ENCODE results near the gene FOXB2.

FOXB2 gene

DNA sequence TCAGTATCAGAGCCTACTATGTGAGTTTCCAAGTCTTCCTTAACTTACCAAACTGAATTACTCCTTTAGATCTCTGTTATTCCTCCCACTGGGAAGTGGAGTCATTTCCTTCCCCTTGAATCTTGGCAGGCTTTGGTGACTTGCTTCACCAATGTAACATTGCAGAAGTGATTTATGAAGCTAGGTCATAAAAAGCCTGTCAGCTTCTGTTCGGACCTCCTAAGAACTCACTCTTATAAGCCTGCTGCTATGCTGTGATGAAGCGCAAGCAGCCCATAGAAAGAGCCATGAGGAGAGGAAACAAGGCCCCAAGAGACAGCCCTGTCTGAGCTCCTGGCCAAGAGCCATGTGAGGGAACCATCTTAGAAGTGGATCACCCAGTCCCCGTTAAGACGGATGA lies 14.2 kb upstream of the FOXB2 start:
- no peak overlapping the region for H3K4me3 ChIP-seq (ENCODE audit: low read length)
- H3K27me3 ChIP-seq (ENCODE audit: insufficient read depth, low read length), result peaks cover 5% of the 10 kb centered on the region
- no peaks in the 10 kb centered on the region for H3K36me3 ChIP-seq (ENCODE audit: insufficient read depth, low read length)
- H3K9me3 ChIP-seq (ENCODE audit: low read length), result no peaks in the 10 kb centered on the region
- H2AFZ ChIP-seq (ENCODE audit: low read depth, low read length), result no peak overlapping the region
- H3K4me1 ChIP-seq (ENCODE audit: insufficient read depth, low read length), result no peaks in the 10 kb centered on the region

GRCh38 chr9:77010527-77010926 lies 8.9 kb upstream of the FOXB2 start:
- Histone ChIP-seq H3K27me3 (ENCODE audit: insufficient read depth, low read length) (peaks cover 54% of the 10 kb centered on the region), H2AFZ (ENCODE audit: low read depth, low read length) (no peak overlapping the region), H3K9me3 (ENCODE audit: low read length) (no peaks in the 10 kb centered on the region), H3K36me3 (ENCODE audit: insufficient read depth, low read length) (no peaks in the 10 kb centered on the region), H3K4me3 (ENCODE audit: low read length) (no peak overlapping the region), H3K4me1 (ENCODE audit: insufficient read depth, low read length) (peaks cover 7% of the 10 kb centered on the region)

DNA sequence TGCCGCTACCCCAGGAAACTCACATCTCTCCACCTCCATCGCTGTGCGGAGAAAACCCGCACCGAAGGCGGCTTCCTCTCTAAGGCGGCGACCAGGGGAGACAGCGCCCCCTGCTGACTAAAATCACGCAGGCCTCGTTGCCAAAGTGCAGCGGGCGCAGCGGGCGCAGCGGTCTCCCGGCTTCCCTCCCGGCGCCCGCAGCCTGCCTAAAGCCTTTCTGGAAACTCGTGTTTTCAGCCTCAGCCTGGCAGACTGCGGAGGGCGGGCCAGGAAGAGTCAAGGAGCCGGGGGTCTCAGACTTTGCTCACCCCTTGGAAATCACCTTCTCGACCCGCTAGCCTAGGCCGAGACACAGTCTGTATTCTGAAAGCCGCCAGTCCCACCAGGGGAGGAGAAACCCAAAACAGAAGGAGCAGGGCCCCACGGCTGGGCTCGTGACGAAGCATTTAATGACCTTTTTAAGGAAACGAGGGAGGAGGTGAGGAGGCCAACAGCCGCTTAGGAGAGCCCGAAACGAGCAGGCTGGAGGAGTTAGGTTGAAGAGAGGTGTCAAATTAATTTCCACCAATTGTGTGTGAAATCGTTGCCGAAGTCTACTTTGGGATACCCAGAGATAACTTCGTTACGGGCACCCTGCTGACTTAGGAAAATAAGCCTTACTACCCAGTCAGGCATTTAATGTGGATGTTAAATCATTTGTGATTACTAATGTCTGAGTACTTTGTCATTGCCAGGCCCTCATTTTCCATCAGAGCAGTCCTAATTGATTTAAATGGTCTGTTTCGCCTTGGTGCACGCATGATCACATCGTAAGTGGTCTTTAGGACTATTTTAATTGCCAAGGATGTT lies 7.3 kb upstream of the FOXB2 start:
- H3K4me3 ChIP-seq (ENCODE audit: low read length), result peak overlapping the region; percentile 22
- H3K9me3 ChIP-seq (ENCODE audit: low read length), result no peaks in the 10 kb centered on the region
- H3K4me1 ChIP-seq (ENCODE audit: insufficient read depth, low read length), result peaks cover 14% of the 10 kb centered on the region
- H2AFZ ChIP-seq (ENCODE audit: low read depth, low read length), result no peak overlapping the region
- H3K27me3 ChIP-seq (ENCODE audit: insufficient read depth, low read length), result peaks cover 69% of the 10 kb centered on the region
- no peaks in the 10 kb centered on the region for H3K36me3 ChIP-seq (ENCODE audit: insufficient read depth, low read length)

DNA sequence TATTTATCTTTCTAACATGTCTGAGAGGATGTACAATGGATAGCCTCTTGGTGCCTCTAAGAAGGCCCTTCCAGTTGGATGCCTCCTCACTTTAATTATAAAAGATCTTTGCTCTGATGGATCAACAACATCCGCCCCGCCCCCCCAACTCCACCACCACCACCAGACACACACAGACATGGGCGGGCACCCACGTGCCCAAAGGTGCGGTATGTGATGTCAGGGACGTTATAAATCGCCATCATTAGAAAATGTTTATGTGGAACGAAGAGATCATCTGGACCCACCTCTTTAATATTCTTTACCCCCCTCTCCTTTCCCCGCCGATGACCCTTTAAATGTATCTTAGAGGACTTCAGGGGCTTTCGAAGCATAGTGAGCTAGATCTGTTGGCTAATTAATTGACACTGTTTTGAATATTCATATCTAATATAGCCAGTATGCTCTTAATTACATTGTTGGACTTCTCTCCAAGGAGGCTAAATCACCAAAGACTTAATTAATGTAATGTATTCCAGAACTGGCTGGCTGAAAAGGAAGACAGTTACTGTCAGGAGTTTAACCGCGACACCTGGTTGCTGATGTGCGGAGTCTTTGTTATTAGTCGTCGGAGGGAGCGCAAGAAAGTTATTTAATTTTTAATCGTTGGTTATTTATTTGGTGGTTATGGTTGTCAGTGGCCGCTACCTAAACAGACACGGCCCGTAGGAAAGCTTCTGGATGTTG lies 6.1 kb upstream of the FOXB2 start:
- H3K9me3 ChIP-seq (ENCODE audit: low read length), result no peaks in the 10 kb centered on the region
- H3K27me3 ChIP-seq (ENCODE audit: insufficient read depth, low read length), result peaks cover 76% of the 10 kb centered on the region
- no peak overlapping the region for H3K4me3 ChIP-seq (ENCODE audit: low read length)

DNA sequence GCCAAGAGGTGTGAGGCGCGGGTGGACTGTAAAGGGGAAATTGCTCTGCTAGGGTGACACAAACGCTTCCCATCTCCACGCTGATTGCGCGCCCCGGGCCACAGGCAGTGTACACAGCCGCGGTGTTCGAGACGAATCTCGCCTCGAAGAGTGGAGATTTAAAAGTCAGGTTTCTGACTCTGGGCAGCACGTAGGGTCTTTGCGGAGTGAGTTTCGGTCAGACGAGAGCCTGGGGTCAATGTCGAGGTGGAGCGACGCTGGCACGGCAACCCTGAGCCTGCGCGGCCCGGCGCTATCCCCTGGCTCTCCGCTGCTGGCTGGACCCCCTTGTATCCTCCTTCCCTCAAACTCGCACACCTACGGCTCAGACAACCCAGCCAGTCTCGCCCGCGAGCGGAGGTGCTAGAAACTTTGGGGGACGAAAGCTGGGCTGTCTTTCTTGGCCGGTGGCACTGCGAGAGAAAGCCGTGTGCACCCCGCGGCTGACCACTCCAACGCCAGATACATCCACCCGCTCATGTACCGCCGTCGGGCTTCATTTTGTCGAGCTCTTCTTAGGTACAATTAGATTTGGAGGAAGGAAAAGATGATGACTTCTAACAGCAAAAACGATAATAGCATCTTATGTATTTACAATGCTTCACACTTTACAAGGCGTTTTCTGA lies 5.4 kb upstream of the FOXB2 start:
- no peak overlapping the region for H2AFZ ChIP-seq (ENCODE audit: low read depth, low read length)
- peaks cover 17% of the 10 kb centered on the region for H3K4me1 ChIP-seq (ENCODE audit: insufficient read depth, low read length)
- H3K36me3 ChIP-seq (ENCODE audit: insufficient read depth, low read length), result no peaks in the 10 kb centered on the region
- H3K9me3 ChIP-seq (ENCODE audit: low read length), result no peaks in the 10 kb centered on the region
- peaks cover 83% of the 10 kb centered on the region for H3K27me3 ChIP-seq (ENCODE audit: insufficient read depth, low read length)
- H3K4me3 ChIP-seq (ENCODE audit: low read length), result no peak overlapping the region

More for the DNA sequence above, 6.1 kb upstream of the FOXB2 start:
- Histone ChIP-seq H3K4me1 (ENCODE audit: insufficient read depth, low read length) (peaks cover 17% of the 10 kb centered on the region), H2AFZ (ENCODE audit: low read depth, low read length) (no peak overlapping the region), H3K36me3 (ENCODE audit: insufficient read depth, low read length) (no peaks in the 10 kb centered on the region)

DNA sequence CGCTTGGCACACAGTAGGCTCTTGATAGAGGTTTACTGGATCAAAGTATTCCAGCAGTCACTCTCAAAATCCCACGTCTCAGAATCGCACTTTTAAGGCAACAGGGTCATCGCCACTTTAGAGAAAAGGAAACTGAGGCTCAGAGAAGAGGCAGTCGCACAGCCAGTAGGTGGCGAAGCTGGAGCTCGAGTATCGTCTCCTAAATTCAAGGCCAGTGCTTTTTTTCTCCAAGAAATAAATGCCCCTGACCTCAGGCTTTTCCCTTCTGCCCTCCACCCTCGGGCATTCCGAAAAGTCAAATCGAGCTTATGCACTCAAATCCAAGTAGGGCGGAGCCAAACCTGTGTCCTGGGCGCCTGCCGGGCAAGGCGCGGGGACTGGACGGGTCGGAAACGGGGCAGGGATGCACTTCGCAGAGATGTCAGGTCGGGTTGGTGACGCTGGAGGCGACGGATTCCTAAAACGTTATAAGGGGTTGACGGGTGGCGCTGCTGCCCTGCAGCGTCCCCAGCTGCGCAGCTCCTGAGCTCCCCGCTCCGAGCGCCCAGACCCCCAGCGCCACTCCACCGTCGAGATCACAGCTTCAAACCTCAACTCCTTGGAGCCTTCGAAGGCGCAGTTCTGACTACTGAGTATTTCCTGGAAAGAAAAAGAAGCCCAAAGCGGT lies 4.7 kb upstream of the FOXB2 start:
- H2AFZ ChIP-seq (ENCODE audit: low read depth, low read length), result no peak overlapping the region
- H3K9me3 ChIP-seq (ENCODE audit: low read length), result no peaks in the 10 kb centered on the region
- no peaks in the 10 kb centered on the region for H3K36me3 ChIP-seq (ENCODE audit: insufficient read depth, low read length)
- peaks cover 17% of the 10 kb centered on the region for H3K4me1 ChIP-seq (ENCODE audit: insufficient read depth, low read length)
- H3K27me3 ChIP-seq (ENCODE audit: insufficient read depth, low read length), result peaks cover 89% of the 10 kb centered on the region
- H3K4me3 ChIP-seq (ENCODE audit: low read length), result no peak overlapping the region

- Histone ChIP-seq H3K9me3 (ENCODE audit: low read length) (no peaks in the 10 kb centered on the region), H2AFZ (ENCODE audit: low read depth, low read length) (peak overlapping the region; percentile 31), H3K36me3 (ENCODE audit: insufficient read depth, low read length) (no peaks in the 10 kb centered on the region), H3K27me3 (ENCODE audit: insufficient read depth, low read length) (peaks cover 92% of the 10 kb centered on the region), H3K4me1 (ENCODE audit: insufficient read depth, low read length) (peaks cover 17% of the 10 kb centered on the region), H3K4me3 (ENCODE audit: low read length) (peak overlapping the region; percentile 31)
These were observed 4.0 kb upstream of the FOXB2 start for GRCh38 chr9:77015327-77016048.

- H3K4me3 ChIP-seq (ENCODE audit: low read length), result peak overlapping the region; percentile 31
- peaks cover 94% of the 10 kb centered on the region for H3K27me3 ChIP-seq (ENCODE audit: insufficient read depth, low read length)
- peaks cover 17% of the 10 kb centered on the region for H3K4me1 ChIP-seq (ENCODE audit: insufficient read depth, low read length)
- H3K9me3 ChIP-seq (ENCODE audit: low read length), result no peaks in the 10 kb centered on the region
- H2AFZ ChIP-seq (ENCODE audit: low read depth, low read length), result peak overlapping the region; percentile 31
- H3K36me3 ChIP-seq (ENCODE audit: insufficient read depth, low read length), result no peaks in the 10 kb centered on the region
These were observed 3.3 kb upstream of the FOXB2 start for GRCh38 chr9:77016121-77016525.

DNA sequence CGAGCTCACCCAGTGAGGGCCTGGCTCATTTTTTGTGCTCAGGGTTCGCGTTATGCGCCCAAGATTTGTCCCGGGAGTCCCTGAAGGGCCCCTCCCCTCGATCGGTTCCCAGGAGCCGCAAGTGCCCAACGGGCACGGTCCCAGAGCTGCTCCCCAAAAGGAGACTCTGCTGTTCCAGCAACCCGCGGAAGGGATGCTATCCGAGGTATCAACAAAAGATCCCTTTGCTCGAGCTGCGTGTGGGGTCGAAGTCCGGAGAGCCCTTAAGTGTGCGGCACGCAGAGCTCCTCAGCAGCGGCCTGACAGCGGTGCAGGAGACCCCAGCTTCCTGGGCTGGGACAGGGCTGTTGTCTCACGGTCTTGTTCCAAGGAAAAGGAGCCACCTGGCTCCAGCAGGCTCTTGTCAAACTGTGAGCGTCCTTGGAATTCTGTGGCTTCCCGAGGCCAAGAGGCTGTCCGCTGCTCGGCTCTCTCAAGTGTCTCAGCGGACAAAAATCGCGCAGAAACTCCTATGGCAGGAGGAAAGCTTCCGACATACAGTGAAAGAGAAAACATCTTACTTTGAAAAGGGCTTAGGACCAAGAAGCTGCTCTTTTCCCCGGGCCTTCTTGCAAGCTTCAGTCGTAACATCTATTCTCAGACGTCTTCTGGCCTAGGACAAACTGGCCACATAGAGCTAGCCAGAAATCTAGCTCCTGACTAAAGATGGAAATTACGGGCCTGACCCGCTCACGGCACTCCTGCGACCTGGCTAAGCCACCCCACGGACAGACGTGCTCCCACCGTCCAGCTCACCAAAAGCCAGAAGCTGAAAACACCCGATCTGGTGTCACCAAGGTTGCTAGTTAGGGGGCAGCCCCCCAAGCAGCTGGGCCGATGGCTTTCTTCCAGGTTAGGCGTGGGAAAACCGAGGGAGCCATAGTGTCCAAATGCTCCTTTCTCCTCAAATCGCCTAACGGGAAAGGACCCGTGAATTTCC lies 2.6 kb upstream of the FOXB2 start:
- no peaks in the 10 kb centered on the region for H3K9me3 ChIP-seq (ENCODE audit: low read length)
- no peaks in the 10 kb centered on the region for H3K36me3 ChIP-seq (ENCODE audit: insufficient read depth, low read length)
- peaks cover 95% of the 10 kb centered on the region for H3K27me3 ChIP-seq (ENCODE audit: insufficient read depth, low read length)
- H2AFZ ChIP-seq (ENCODE audit: low read depth, low read length), result peak overlapping the region; percentile 31
- peak overlapping the region; percentile 31 for H3K4me3 ChIP-seq (ENCODE audit: low read length)
- peaks cover 17% of the 10 kb centered on the region for H3K4me1 ChIP-seq (ENCODE audit: insufficient read depth, low read length)

GRCh38 chr9:77017505-77017894 lies 2.0 kb upstream of the FOXB2 start:
- Histone ChIP-seq H3K4me3 (ENCODE audit: low read length) (no peak overlapping the region), H3K36me3 (ENCODE audit: insufficient read depth, low read length) (no peaks in the 10 kb centered on the region), H3K27me3 (ENCODE audit: insufficient read depth, low read length) (peaks cover 96% of the 10 kb centered on the region)

GRCh38 chr9:77018058-77018968 lies 1.1 kb upstream of the FOXB2 start:
- Histone ChIP-seq H2AFZ (ENCODE audit: low read depth, low read length) (peak overlapping the region; percentile 90), H3K4me1 (ENCODE audit: insufficient read depth, low read length) (peaks cover 15% of the 10 kb centered on the region), H3K4me3 (ENCODE audit: low read length) (peak overlapping the region; percentile 26), H3K36me3 (ENCODE audit: insufficient read depth, low read length) (no peaks in the 10 kb centered on the region), H3K27me3 (ENCODE audit: insufficient read depth, low read length) (peaks cover 96% of the 10 kb centered on the region), H3K9me3 (ENCODE audit: low read length) (no peaks in the 10 kb centered on the region)

More at GRCh38 chr9:77017505-77017894, 2.0 kb upstream of the FOXB2 start:
- Histone ChIP-seq H3K9me3 (ENCODE audit: low read length) (no peaks in the 10 kb centered on the region), H2AFZ (ENCODE audit: low read depth, low read length) (no peak overlapping the region), H3K4me1 (ENCODE audit: insufficient read depth, low read length) (peaks cover 15% of the 10 kb centered on the region)

Data from neuron (in vitro differentiated cells).